ENCODE data around the gene NAT8L. TPM values are rescaled to one million over a fixed set of nuclear protein-coding genes. Genes with fewer than 3 reads are reported as not detected.

NAT8L gene
- total RNA-seq, 1 donor: under 0.01 TPM

DNA sequence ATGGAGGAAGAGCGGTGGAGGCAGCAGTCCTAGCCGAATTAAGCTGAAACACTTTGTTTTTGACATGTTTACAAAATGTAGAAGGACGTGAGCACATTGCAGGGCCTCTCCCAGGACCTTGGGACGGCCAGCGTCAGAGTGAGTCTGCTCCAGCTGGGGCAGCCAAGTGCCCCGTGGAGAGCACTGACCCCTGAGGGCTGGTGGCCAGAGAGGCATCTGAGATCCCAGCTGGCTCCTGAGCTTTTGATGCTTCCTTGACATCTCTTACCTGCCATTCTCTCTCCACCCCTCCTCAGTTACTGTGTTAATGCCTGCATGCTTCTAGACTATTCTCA, 24.7 kb downstream of the NAT8L start:
- Histone ChIP-seq H2AFZ (ENCODE audit: low read length) (no peak overlapping the region), H3K27me3 (ENCODE audit: insufficient read depth, low read length) (no peaks in the 10 kb centered on the region), H3K36me3 (ENCODE audit: insufficient read depth, low read length) (no peaks in the 10 kb centered on the region), H3K4me1 (ENCODE audit: insufficient read depth, low read length) (no peaks in the 10 kb centered on the region), H3K9me3 (ENCODE audit: low read depth, low read length) (no peaks in the 10 kb centered on the region), H3K79me2 (ENCODE audit: insufficient read depth, low read length) (no peaks in the 10 kb centered on the region), H3K4me3 (ENCODE audit: insufficient read depth, low read length) (no peak overlapping the region), H3K4me2 (ENCODE audit: insufficient read depth, low read length) (no peak overlapping the region), H4K20me1 (ENCODE audit: insufficient read depth, low read length) (no peaks in the 10 kb centered on the region), H3K27ac (ENCODE audit: low read depth, low read length) (no peak overlapping the region)
- no peak for DNase-seq (ENCODE audit: insufficient read length, low spot score, missing footprints)
- TF ChIP-seq, protein P1, sequence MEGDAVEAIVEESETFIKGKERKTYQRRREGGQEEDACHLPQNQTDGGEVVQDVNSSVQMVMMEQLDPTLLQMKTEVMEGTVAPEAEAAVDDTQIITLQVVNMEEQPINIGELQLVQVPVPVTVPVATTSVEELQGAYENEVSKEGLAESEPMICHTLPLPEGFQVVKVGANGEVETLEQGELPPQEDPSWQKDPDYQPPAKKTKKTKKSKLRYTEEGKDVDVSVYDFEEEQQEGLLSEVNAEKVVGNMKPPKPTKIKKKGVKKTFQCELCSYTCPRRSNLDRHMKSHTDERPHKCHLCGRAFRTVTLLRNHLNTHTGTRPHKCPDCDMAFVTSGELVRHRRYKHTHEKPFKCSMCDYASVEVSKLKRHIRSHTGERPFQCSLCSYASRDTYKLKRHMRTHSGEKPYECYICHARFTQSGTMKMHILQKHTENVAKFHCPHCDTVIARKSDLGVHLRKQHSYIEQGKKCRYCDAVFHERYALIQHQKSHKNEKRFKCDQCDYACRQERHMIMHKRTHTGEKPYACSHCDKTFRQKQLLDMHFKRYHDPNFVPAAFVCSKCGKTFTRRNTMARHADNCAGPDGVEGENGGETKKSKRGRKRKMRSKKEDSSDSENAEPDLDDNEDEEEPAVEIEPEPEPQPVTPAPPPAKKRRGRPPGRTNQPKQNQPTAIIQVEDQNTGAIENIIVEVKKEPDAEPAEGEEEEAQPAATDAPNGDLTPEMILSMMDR (IDR thresholded peaks at IDR 0.05; ENCODE audit: extremely low read depth, low read depth, low read length): no peak

DNA sequence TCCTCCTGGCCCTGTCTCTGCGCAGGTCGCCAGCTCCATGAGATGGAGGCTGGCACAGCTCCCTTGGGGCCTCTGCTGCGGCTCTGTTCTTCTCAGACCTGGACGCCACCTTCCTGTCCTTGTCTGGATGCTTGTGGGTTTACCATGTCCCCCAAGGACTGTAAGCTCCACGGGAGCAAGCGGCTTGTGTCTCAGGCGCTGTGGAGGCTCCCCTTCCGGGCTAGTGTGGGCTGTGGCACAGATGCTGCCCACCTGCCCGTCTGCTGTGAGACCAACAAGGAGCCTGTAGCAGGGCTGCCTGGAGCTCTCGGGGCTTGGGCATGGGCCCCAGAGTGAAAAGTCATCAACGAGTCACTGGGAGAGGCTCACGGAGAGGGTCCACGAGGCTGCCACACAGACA, 25.2 kb downstream of the NAT8L start:
- Histone ChIP-seq H3K4me2 (ENCODE audit: insufficient read depth, low read length) (no peak overlapping the region), H3K27me3 (ENCODE audit: insufficient read depth, low read length) (no peaks in the 10 kb centered on the region), H3K36me3 (ENCODE audit: insufficient read depth, low read length) (no peaks in the 10 kb centered on the region), H4K20me1 (ENCODE audit: insufficient read depth, low read length) (no peaks in the 10 kb centered on the region), H3K9me3 (ENCODE audit: low read depth, low read length) (no peaks in the 10 kb centered on the region), H3K4me3 (ENCODE audit: insufficient read depth, low read length) (no peak overlapping the region), H3K79me2 (ENCODE audit: insufficient read depth, low read length) (no peaks in the 10 kb centered on the region), H2AFZ (ENCODE audit: low read length) (no peak overlapping the region), H3K4me1 (ENCODE audit: insufficient read depth, low read length) (no peaks in the 10 kb centered on the region), H3K27ac (ENCODE audit: low read depth, low read length) (no peak overlapping the region)
- TF ChIP-seq, protein P1 (IDR thresholded peaks at IDR 0.05; ENCODE audit: extremely low read depth, low read depth, low read length): no peak
- peak; percentile 81 for DNase-seq (ENCODE audit: insufficient read length, low spot score, missing footprints)

DNA sequence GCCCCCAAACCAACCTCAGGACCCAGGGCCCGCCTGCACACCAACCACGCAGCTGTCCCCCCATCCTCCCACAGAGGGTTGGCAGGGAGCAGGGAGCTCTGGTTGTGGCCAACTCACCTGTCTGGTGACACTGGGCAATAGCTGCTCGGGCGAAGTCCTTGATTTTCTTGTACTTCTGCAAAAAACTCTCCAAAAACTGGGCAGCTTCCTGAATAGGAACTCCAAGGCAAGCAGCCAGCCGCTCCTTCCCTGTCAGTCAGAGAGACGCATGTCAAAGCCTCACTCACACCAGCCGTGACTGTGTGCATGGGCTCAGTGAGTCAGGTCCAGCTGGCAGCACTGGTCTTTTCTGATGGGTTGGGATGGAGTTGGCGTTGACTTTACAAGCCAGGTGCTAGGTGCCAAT, 26.4 kb downstream of the NAT8L start:
- no peaks in the 10 kb centered on the region for H3K27me3 ChIP-seq (ENCODE audit: insufficient read depth, low read length)
- H4K20me1 ChIP-seq (ENCODE audit: insufficient read depth, low read length): no peaks in the 10 kb centered on the region
- H3K4me2 ChIP-seq (ENCODE audit: insufficient read depth, low read length): no peak overlapping the region
- no peak overlapping the region for H3K27ac ChIP-seq (ENCODE audit: low read depth, low read length)
- no peaks in the 10 kb centered on the region for H3K4me1 ChIP-seq (ENCODE audit: insufficient read depth, low read length)
- peak; percentile 30 for DNase-seq (ENCODE audit: insufficient read length, low spot score, missing footprints)
- no peak overlapping the region for H2AFZ ChIP-seq (ENCODE audit: low read length)
- H3K9me3 ChIP-seq (ENCODE audit: low read depth, low read length): no peaks in the 10 kb centered on the region
- TF ChIP-seq, protein P1 (IDR thresholded peaks at IDR 0.05; ENCODE audit: extremely low read depth, low read depth, low read length): no peak
- H3K79me2 ChIP-seq (ENCODE audit: insufficient read depth, low read length): no peaks in the 10 kb centered on the region
- H3K36me3 ChIP-seq (ENCODE audit: insufficient read depth, low read length): no peaks in the 10 kb centered on the region
- no peak overlapping the region for H3K4me3 ChIP-seq (ENCODE audit: insufficient read depth, low read length)

DNA sequence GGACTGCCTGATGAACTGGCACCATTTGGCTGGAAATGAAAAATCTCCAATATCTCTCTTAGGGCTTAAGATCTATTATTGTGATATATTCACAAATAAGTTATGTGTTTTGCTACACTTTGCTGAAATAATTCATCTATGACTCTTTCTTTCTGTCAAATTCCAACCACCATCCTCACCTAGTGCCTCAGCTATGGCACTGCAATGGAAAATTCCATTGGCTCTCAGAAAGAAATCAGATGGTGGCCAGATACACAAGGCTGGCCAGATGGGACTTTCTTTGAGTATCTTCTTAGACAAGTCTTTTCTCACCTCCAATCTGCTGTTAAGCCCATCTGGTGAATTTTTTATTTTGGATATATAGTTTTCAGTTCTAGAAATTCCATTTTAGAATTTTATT, 28.0 kb downstream of the NAT8L start:
- H3K9me3 ChIP-seq (ENCODE audit: low read depth, low read length): no peaks in the 10 kb centered on the region
- DNase-seq (ENCODE audit: insufficient read length, low spot score, missing footprints): peak; percentile 22
- no peak overlapping the region for H3K4me2 ChIP-seq (ENCODE audit: insufficient read depth, low read length)
- H3K4me1 ChIP-seq (ENCODE audit: insufficient read depth, low read length): no peaks in the 10 kb centered on the region
- no peak overlapping the region for H2AFZ ChIP-seq (ENCODE audit: low read length)
- no peaks in the 10 kb centered on the region for H3K27me3 ChIP-seq (ENCODE audit: insufficient read depth, low read length)
- H3K27ac ChIP-seq (ENCODE audit: low read depth, low read length): no peak overlapping the region
- no peaks in the 10 kb centered on the region for H3K36me3 ChIP-seq (ENCODE audit: insufficient read depth, low read length)
- H3K79me2 ChIP-seq (ENCODE audit: insufficient read depth, low read length): no peaks in the 10 kb centered on the region
- TF ChIP-seq, protein P1 (IDR thresholded peaks at IDR 0.05; ENCODE audit: extremely low read depth, low read depth, low read length): peak; percentile 29
- H3K4me3 ChIP-seq (ENCODE audit: insufficient read depth, low read length): no peak overlapping the region
- H4K20me1 ChIP-seq (ENCODE audit: insufficient read depth, low read length): no peaks in the 10 kb centered on the region
